Liver (tissue), 9 donors: ENCODE results near the gene ERC2. TPM values are rescaled to one million over a fixed set of nuclear protein-coding genes. Genes with fewer than 3 reads are reported as not detected.

Experiments used
- DNase-seq: peaks from one replicate; pipeline ENCODE4 v3.0.0-alpha.2; 2017; ENCODE audit warnings: low spot score
- H3K27ac ChIP-seq, 2 donors: one replicate each; pipeline ENCODE4 v1.7.0; 2013; ENCODE audit warnings: inconsistent platforms in 2 of 2, low read length in 2 of 2, control low read depth in 1 of 2, low read depth in 1 of 2, mild to moderate bottlenecking in 1 of 2
- H3K27me3 ChIP-seq, 4 donors: one replicate each; pipeline versions ENCODE4 v1.6.1 to v1.7.0; 2013; ENCODE audit warnings: low read length in 3 of 4, inconsistent platforms in 1 of 4, mild to moderate bottlenecking in 1 of 4, moderate library complexity in 1 of 4; ENCODE audit not compliant: control insufficient read depth in 4 of 4, insufficient read depth in 4 of 4
- H3K36me3 ChIP-seq, 4 donors: one replicate each; pipeline versions ENCODE4 v1.6.1 to v1.7.0; 2013; ENCODE audit warnings: low read length in 3 of 4, mild to moderate bottlenecking in 3 of 4, low read depth in 1 of 4, moderate library complexity in 1 of 4; ENCODE audit not compliant: control insufficient read depth in 4 of 4, insufficient read depth in 3 of 4
- H3K4me1 ChIP-seq, 4 donors: one replicate each; pipeline versions ENCODE4 v1.6.1 to v1.7.0; 2013; ENCODE audit warnings: low read length in 3 of 4, mild to moderate bottlenecking in 3 of 4, moderate library complexity in 1 of 4; ENCODE audit not compliant: control insufficient read depth in 4 of 4, insufficient read depth in 4 of 4
- H3K4me3 ChIP-seq, 3 donors: one replicate each; pipeline versions ENCODE4 v1.6.1 to v1.7.0; 2013; ENCODE audit warnings: low read length in 3 of 3, control low read depth in 1 of 3, low read depth in 1 of 3, mild to moderate bottlenecking in 1 of 3
- H3K9ac ChIP-seq, 2 donors: one replicate each; pipeline ENCODE4 v1.7.0; 2013; ENCODE audit warnings: low read length in 2 of 2, mild to moderate bottlenecking in 2 of 2, moderate library complexity in 2 of 2, control low read depth in 1 of 2, low read depth in 1 of 2
- H3K9me3 ChIP-seq, 4 donors: one replicate each; pipeline versions ENCODE4 v1.6.1 to v1.7.0; 2013; ENCODE audit warnings: low read length in 3 of 4; ENCODE audit not compliant: control insufficient read depth in 4 of 4
- ATF3 ChIP-seq: IDR thresholded peaks from 2 replicates; pipeline ENCODE4 v1.6.1; 2016; ENCODE audit warnings: antibody characterized with exemption
- CTCF ChIP-seq: fragments of 150-350 bp; IDR thresholded peaks from 2 replicates; pipeline ENCODE4 v1.5.1; 2017; ENCODE audit warnings: improper control_type of control experiment, low read depth, low read length; ENCODE audit not compliant: missing input control
- EGR1 ChIP-seq, 2 donors: IDR thresholded peaks; 2 replicates each; pipeline ENCODE4 v1.6.1; 2016 to 2018; ENCODE audit warnings: antibody characterized with exemption in 2 of 2, low read depth in 2 of 2
- FOXA2 ChIP-seq: IDR thresholded peaks from 2 replicates; pipeline ENCODE4 v1.6.1; 2016; ENCODE audit warnings: antibody characterized with exemption
- GABPA ChIP-seq, 2 donors: IDR thresholded peaks in 1 of 2; conservative IDR thresholded peaks in 1 of 2; 2 replicates each; pipeline ENCODE4 v1.6.1; 2016; ENCODE audit warnings: antibody characterized with exemption in 2 of 2, mild to moderate bottlenecking in 1 of 2, moderate library complexity in 1 of 2
- HNF4A ChIP-seq, 2 donors: conservative IDR thresholded peaks; 2 replicates each; pipeline ENCODE4 v1.6.1; 2016; ENCODE audit warnings: antibody characterized with exemption in 2 of 2, mild to moderate bottlenecking in 2 of 2
- HNF4G ChIP-seq: IDR thresholded peaks from 2 replicates; pipeline ENCODE4 v1.6.1; 2016; ENCODE audit warnings: antibody characterized with exemption
- JUND ChIP-seq, 2 donors: IDR thresholded peaks; 2 replicates each; pipeline ENCODE4 v1.6.1; 2016; ENCODE audit warnings: antibody characterized with exemption in 2 of 2
- MAX ChIP-seq: IDR thresholded peaks from 2 replicates; pipeline ENCODE4 v1.6.1; 2016; ENCODE audit warnings: antibody characterized with exemption
- NR2F2 ChIP-seq: IDR thresholded peaks from 2 replicates; pipeline ENCODE4 v1.6.1; 2016; ENCODE audit warnings: antibody characterized with exemption
- RAD21 ChIP-seq, 2 donors: IDR thresholded peaks; 2 replicates each; pipeline ENCODE4 v1.6.1; 2016; ENCODE audit warnings: antibody characterized with exemption in 2 of 2, mild to moderate bottlenecking in 2 of 2
- REST ChIP-seq: IDR thresholded peaks from 2 replicates; pipeline ENCODE4 v1.6.1; 2016; ENCODE audit warnings: antibody characterized with exemption, mild to moderate bottlenecking
- RXRA ChIP-seq, 2 donors: IDR thresholded peaks; 2 replicates each; pipeline ENCODE4 v1.6.1; 2017 to 2018; ENCODE audit warnings: antibody characterized with exemption in 2 of 2, mild to moderate bottlenecking in 1 of 2
- SP1 ChIP-seq: IDR thresholded peaks from 2 replicates; pipeline ENCODE4 v1.6.1; 2018; ENCODE audit warnings: antibody characterized with exemption, mild to moderate bottlenecking
- TAF1 ChIP-seq: conservative IDR thresholded peaks from 2 replicates; pipeline ENCODE4 v1.6.1; 2016; ENCODE audit warnings: antibody characterized with exemption, mild to moderate bottlenecking
- YY1 ChIP-seq: IDR thresholded peaks from 2 replicates; pipeline ENCODE4 v1.6.1; 2016; ENCODE audit warnings: antibody characterized with exemption, mild to moderate bottlenecking
- ZBTB33 ChIP-seq: IDR thresholded peaks from 2 replicates; pipeline ENCODE4 v1.6.1; 2016; ENCODE audit warnings: antibody characterized with exemption
- WGBS: extraction: QIAGEN DNeasy Blood & Tissue Kit; methylation state at CpG from one replicate; pipeline ENCODE4 v1.1.7; 2013; 5-methylcytosine and 5-hydroxymethylcytosine counted together
- polyA plus RNA-seq, 2 donors: library from polyadenylated mRNA; stranded (reverse) in 1 of 2; unstranded in 1 of 2; fragments of 200-250 nt in 1 of 2; fragments of >200 nt in 1 of 2; fragmentation: Nextera tagmentation in 1 of 2; extraction: Ambion mirVana in 1 of 2; gene quantifications; one replicate each; pipeline versions ENCODE4 v1.2.1 to v1.2.3, GENCODE V29; 2013 to 2015
- total RNA-seq, 2 donors: library from RNA; depleted of rRNA; stranded (reverse); fragments of >200 nt; gene quantifications; one replicate each; pipeline ENCODE4 v1.2.3, GENCODE V29; 2014
- donor health status: healthy.
- donor health status: healthy.
- donor health status: healthy.
- donor health status: healthy.
- donor health status: healthy.

ERC2 gene
- total and polyA plus RNA-seq, 4 donors = 0.14 to 0.25 TPM; not detected in 2

GRCh38 chr3:55574671-55575070, 893.6 kb downstream of the ERC2 start:
- no peak for TF ChIP-seq HNF4A (conservative IDR thresholded peaks at IDR 0.05)
- no peak for TF ChIP-seq FOXA2
- TF ChIP-seq CTCF = no peak
- TF ChIP-seq JUND (IDR thresholded peaks at IDR 0.05) = no peak
- no peak for TF ChIP-seq MAX
- no peak for TF ChIP-seq GABPA (IDR thresholded peaks at IDR 0.05 in 1 of 2, conservative IDR thresholded peaks at IDR 0.05 in 1 of 2)
- TF ChIP-seq HNF4G = no peak
- TF ChIP-seq ZBTB33 = no peak
- no peak for TF ChIP-seq EGR1 (IDR thresholded peaks at IDR 0.05; ENCODE audit: low read depth in 2 of 2)
- no peak for TF ChIP-seq NR2F2
- no peak for TF ChIP-seq RAD21 (IDR thresholded peaks at IDR 0.05)
- no peak for TF ChIP-seq SP1
- no peak for TF ChIP-seq ATF3
- no peak for TF ChIP-seq REST
- no peak for TF ChIP-seq TAF1
- no peak for TF ChIP-seq RXRA (IDR thresholded peaks at IDR 0.05)
- Histone ChIP-seq H3K4me3 (no peak overlapping the region), H3K27me3 (no peaks in the 10 kb centered on the region), H3K4me1 (peaks cover 0 to 5% (median 2%) of the 10 kb centered on the region in 4 donors), H3K36me3 (no peaks in the 10 kb centered on the region), H3K9me3 (no peaks in the 10 kb centered on the region), H3K9ac (no peak overlapping the region), H3K27ac (no peak overlapping the region)
- WGBS = 91% methylated on average over 3 of the region's 3 CpGs
- DNase-seq = no peak

- Histone ChIP-seq H3K9me3 (no peaks in the 10 kb centered on the region), H3K27ac (no peak overlapping the region), H3K36me3 (no peaks in the 10 kb centered on the region), H3K4me1 (peaks cover 0 to 5% (median 2%) of the 10 kb centered on the region in 4 donors), H3K4me3 (no peak overlapping the region), H3K9ac (no peak overlapping the region), H3K27me3 (no peaks in the 10 kb centered on the region)
- WGBS = 97% methylated on average over 2 of the region's 2 CpGs
- no peak for DNase-seq
- TF ChIP-seq YY1 = no peak
- no peak for TF ChIP-seq ATF3
- no peak for TF ChIP-seq EGR1 (IDR thresholded peaks at IDR 0.05; ENCODE audit: low read depth in 2 of 2)
Observed at GRCh38 chr3:55572816-55573215, 895.5 kb downstream of the ERC2 start.
